ENCODE measurements around the gene IRX5. TPM values are rescaled to one million over a fixed set of nuclear protein-coding genes. Genes with fewer than 3 reads are reported as not detected.

The IRX5 gene
- total RNA-seq, 3 donors from 2014 or later = 10.9 to 119 (median 59.0) TPM

DNA sequence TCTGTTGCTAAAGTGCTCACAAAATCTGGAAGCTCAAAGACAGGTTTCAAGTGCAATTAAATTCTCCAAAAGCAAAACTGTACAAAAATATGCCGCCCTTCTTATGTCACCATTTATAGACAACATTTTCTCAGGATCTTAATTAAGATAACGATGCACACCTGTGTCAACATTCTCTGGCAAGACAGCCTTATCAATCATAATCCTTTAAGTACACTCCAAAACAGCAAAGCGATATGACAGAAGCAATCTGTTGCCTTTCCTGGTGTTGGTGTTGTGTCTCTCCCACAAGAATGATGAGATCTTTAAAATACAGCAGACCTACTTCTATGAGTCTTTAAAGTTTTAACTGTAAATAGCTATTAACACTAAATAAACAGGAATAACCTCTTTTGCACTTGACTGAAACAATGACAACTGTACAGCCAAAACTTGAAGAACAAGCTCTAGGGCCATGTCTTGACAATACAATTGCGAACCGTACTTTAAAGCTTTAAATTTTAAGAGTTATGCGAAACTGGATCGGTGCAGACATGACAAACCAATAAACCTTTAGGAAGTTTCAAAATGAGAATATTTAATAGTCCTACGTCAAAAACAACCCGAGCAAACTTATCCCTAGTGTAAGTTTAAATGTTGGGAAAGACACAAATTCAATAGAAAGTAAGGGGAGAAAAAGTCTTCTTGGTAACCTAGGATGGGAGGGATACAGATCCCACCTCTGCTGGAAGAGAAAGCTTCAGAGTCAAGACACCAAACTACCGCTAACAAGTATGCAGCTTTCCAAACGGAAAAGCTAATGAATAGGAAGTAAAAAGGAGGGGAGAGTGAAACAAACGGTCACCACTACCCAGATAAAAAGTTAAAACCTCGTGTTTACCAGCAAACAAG, 3.3 kb upstream of the IRX5 start:
- peak in 1 of 3 donors; percentile 29 for TF ChIP-seq POLR2AphosphoS5 (IDR thresholded peaks at IDR 0.05)
- TF ChIP-seq, protein P1, sequence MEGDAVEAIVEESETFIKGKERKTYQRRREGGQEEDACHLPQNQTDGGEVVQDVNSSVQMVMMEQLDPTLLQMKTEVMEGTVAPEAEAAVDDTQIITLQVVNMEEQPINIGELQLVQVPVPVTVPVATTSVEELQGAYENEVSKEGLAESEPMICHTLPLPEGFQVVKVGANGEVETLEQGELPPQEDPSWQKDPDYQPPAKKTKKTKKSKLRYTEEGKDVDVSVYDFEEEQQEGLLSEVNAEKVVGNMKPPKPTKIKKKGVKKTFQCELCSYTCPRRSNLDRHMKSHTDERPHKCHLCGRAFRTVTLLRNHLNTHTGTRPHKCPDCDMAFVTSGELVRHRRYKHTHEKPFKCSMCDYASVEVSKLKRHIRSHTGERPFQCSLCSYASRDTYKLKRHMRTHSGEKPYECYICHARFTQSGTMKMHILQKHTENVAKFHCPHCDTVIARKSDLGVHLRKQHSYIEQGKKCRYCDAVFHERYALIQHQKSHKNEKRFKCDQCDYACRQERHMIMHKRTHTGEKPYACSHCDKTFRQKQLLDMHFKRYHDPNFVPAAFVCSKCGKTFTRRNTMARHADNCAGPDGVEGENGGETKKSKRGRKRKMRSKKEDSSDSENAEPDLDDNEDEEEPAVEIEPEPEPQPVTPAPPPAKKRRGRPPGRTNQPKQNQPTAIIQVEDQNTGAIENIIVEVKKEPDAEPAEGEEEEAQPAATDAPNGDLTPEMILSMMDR (IDR thresholded peaks at IDR 0.05) = no peak
- Histone ChIP-seq H3K4me3 (peak overlapping the region; percentile 81 to 95 (median 88)), H3K4me1 (peaks cover 0 to 3% of the 10 kb centered on the region in 2 donors), H3K27me3 (no peaks in the 10 kb centered on the region), H3K9me3 (no peaks in the 10 kb centered on the region), H3K27ac (peak overlapping the region; percentile 98 to 99), H3K36me3 (no peaks in the 10 kb centered on the region)
- no peak for DNase-seq (ENCODE audit: low spot score in 2 of 2)
- intact Hi-C loops (cut with DNase I; ENCODE audit: low total_unique reads) = no loop called here

DNA sequence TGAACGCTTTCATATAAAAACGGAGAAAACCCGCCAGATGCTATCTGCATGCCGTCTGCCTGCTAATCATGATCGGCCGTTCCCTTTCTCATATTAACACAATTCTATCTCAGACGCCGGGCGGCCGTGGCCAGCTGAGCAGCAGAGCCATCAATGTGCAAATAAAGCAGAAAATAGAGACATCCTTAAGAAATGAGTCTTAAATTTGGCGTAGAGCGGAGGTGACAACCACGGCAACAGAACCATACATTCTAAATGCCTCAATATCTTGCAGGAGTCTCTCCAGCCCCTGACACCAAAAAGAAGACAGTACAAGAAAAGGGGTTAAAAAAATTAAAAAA, 2.7 kb upstream of the IRX5 start:
- intact Hi-C loops (cut with DNase I; ENCODE audit: low total_unique reads) = no loop called here
- Histone ChIP-seq H3K27me3 (peaks cover 0 to 3% of the 10 kb centered on the region in 2 donors), H3K4me3 (peak overlapping the region; percentile 81 to 95 (median 88)), H3K4me1 (no peaks in the 10 kb centered on the region), H3K27ac (peak overlapping the region; percentile 98 to 99), H3K36me3 (no peaks in the 10 kb centered on the region), H3K9me3 (no peaks in the 10 kb centered on the region)
- TF ChIP-seq POLR2A (IDR thresholded peaks at IDR 0.05) (no peak), POLR2AphosphoS5 (IDR thresholded peaks at IDR 0.05) (no peak)
- TF ChIP-seq, protein P1 (IDR thresholded peaks at IDR 0.05) = no peak
- no peak for DNase-seq (ENCODE audit: low spot score in 2 of 2)

DNA sequence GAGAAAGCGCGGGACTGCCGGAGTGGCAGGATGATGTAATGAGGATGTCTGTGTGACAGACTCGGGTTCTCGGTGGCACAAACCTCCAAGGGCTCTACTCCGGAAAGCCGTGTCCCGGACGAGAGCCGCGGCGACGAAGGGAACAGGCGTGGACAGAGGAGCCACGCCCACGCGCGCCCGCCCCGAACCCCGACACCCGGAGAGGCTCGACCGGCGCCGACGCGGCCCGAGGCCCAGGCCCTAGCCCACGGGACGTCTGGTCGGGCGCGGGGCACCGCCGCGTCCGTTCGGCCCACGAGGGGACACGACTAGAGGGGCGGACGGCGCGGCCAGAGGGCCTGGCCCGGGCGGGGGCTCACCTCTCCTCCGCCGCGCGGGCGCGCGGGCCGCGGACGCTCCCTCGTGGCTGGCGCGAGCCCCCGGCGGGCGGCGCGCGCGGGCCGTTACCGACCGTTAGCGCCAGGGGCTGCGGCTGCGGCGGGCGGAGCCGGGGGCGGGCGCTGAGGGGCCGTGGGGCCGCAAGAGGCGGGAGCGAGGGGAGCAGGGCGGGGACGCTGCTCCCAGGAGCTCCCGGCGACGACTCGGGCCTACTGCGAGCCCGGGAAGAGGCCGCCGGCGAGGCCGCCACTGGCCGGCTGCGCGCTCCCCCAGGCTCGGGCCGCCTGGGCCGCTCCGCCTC, 2.1 kb upstream of the IRX5 start:
- peaks cover 0 to 3% of the 10 kb centered on the region in 2 donors for H3K27me3 ChIP-seq
- H3K4me1 ChIP-seq = no peaks in the 10 kb centered on the region
- peak overlapping the region; percentile 98 to 99 for H3K27ac ChIP-seq
- no peaks in the 10 kb centered on the region for H3K36me3 ChIP-seq
- no peaks in the 10 kb centered on the region for H3K9me3 ChIP-seq
- intact Hi-C loops (cut with DNase I; ENCODE audit: low total_unique reads) = no loop called here
- TF ChIP-seq, protein P1 (IDR thresholded peaks at IDR 0.05) = peak in 1 of 3 donors; percentile 51
- TF ChIP-seq POLR2AphosphoS5 (IDR thresholded peaks at IDR 0.05) = peak in 2 of 3 donors; percentile 16
- no peak for TF ChIP-seq POLR2A (IDR thresholded peaks at IDR 0.05)
- DNase-seq (ENCODE audit: low spot score in 2 of 2) = peak; percentile 84 to 92
- peak overlapping the region; percentile 81 to 95 (median 88) for H3K4me3 ChIP-seq

DNA sequence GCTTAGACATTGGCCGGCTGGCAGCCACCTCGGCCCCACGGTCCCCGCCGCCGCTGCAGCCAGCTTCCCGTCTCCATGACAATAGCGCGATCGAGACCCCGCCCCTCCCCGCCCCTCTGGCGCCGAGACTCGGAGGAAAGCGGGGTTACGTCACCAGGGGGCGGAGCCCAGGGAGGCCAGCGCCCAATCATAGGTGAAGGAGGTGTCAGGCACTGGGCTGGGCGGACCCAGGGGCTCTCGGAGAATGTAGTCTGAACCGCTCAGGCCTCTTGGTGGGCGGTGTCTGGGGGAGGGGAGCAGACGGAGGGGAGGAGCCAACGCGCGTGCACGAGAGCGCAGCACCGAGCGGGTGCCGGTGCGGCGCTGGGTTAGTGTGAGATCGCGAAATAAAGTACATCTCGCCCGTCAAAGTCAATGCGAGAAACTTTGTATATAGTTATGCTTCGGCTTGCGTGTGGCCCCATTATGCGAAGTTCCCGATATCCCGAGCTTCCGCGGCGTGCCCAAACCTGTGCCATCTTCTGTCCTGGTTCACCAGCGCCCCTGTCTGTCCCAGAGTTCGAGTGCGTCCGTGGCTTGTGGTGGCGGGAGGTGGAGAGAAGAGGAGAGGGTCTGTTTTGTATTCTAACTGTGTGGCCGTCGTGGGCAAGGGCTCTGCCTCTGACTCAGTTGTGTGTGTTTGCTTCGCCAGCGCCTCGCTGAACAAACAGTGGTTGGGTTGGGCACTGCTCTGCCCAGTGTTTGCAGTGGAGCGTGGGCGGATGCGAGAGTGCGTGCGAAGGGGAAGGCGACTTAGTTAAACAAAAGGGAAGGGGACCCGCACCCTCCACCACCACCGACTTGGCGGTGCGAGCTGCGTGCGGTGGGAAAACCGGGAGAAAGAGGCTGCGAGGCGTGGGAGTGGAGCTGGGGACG, 1.3 kb upstream of the IRX5 start:
- Histone ChIP-seq H3K4me1 (no peaks in the 10 kb centered on the region), H3K9me3 (no peaks in the 10 kb centered on the region), H3K4me3 (peak overlapping the region; percentile 81 to 95 (median 88)), H3K36me3 (no peaks in the 10 kb centered on the region), H3K27me3 (peaks cover 0 to 3% of the 10 kb centered on the region in 2 donors), H3K27ac (peak overlapping the region; percentile 98 to 99)
- intact Hi-C loops (cut with DNase I; ENCODE audit: low total_unique reads) = no loop called here
- peak; percentile 100 for DNase-seq (ENCODE audit: low spot score in 2 of 2)
- TF ChIP-seq, protein P1 (IDR thresholded peaks at IDR 0.05) = peak; percentile 11 to 65 (median 18)
- TF ChIP-seq POLR2AphosphoS5 (IDR thresholded peaks at IDR 0.05) = peak in 2 of 3 donors; percentile 43 to 73
- peak; percentile 51 for TF ChIP-seq POLR2A (IDR thresholded peaks at IDR 0.05)
